Measurements from ENCODE around the gene NAA10.

DNA sequence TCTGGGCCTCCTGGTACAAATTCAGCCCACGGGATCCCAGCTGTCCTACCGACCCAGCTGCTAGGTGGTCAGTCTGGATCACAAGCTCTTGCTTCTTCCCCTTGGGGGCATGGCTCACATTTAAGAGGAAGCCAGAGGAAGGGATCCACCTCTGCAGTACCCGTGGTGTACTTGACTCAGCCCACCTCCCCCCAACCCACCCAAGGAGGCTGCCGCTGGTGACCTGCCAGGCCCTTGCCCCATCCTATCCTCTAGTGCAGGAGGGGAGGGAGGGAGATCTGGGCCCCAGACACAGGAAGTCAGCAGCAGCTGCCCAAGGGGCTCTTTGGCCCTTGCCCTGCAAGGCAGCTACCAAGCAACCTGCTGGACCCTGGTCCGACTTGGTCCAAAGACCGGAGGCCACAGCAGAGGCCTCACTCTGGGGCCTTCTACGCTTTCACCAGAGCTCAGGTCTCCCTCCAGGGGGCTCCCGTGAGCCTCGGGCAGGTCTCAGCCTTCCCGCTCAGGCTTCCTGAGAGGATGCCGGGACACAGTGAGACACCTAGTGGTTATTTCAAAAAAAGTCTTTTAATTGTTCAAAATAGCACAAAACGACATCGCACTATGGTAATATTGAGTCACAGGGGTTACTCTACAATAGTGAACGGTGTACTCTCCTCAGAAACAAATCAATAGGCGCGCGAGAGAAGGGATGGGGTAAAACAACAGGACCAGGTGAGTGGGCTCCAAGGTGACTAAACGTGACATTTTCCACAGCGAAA, 12.4 kb upstream of the NAA10 start:
- TF ChIP-seq, protein P1, sequence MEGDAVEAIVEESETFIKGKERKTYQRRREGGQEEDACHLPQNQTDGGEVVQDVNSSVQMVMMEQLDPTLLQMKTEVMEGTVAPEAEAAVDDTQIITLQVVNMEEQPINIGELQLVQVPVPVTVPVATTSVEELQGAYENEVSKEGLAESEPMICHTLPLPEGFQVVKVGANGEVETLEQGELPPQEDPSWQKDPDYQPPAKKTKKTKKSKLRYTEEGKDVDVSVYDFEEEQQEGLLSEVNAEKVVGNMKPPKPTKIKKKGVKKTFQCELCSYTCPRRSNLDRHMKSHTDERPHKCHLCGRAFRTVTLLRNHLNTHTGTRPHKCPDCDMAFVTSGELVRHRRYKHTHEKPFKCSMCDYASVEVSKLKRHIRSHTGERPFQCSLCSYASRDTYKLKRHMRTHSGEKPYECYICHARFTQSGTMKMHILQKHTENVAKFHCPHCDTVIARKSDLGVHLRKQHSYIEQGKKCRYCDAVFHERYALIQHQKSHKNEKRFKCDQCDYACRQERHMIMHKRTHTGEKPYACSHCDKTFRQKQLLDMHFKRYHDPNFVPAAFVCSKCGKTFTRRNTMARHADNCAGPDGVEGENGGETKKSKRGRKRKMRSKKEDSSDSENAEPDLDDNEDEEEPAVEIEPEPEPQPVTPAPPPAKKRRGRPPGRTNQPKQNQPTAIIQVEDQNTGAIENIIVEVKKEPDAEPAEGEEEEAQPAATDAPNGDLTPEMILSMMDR (IDR thresholded peaks at IDR 0.05): peak; percentile 54 to 72 (median 59)
- TF ChIP-seq POLR2A (IDR thresholded peaks at IDR 0.05): no peak
